Stimulated activated CD4-positive, alpha-beta T cell treated with anti-CD3 and anti-CD28 coated beads, TNF-alpha, amount 100 ng/mL, for 1 hour (primary cell): Measurements from ENCODE around the gene ADNP2.

Source experiments
- DNase-seq, 3 donors: peaks; one replicate each; pipeline ENCODE4 v3.0.0-alpha.2; 2020; ENCODE audit warnings: low read depth in 3 of 3, low spot score in 1 of 3

ADNP2 gene

DNA sequence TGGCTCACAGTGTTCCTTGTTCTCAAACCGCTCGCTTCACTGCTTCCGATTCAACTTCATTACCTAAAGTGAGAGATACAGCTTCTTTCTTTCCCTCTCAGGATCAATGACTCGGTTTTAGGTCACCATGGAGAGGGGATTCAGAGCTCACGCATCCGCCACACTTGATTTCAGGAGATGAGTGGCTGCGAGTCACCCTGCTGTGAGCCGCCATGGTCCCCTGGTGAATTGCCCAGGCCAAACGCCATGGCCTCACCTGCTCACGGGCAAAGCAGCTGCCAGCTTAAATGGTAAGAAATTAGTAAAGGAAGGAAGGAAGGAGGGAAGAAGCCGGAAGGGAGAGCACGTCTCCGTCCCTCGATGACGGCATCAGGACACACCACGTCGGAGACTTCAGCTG is 60.5 kb downstream of the ADNP2 start:
- no peak for DNase-seq

GRCh38 chr18:80170395-80171053 is 61.5 kb downstream of the ADNP2 start:
- no peak for DNase-seq

DNA sequence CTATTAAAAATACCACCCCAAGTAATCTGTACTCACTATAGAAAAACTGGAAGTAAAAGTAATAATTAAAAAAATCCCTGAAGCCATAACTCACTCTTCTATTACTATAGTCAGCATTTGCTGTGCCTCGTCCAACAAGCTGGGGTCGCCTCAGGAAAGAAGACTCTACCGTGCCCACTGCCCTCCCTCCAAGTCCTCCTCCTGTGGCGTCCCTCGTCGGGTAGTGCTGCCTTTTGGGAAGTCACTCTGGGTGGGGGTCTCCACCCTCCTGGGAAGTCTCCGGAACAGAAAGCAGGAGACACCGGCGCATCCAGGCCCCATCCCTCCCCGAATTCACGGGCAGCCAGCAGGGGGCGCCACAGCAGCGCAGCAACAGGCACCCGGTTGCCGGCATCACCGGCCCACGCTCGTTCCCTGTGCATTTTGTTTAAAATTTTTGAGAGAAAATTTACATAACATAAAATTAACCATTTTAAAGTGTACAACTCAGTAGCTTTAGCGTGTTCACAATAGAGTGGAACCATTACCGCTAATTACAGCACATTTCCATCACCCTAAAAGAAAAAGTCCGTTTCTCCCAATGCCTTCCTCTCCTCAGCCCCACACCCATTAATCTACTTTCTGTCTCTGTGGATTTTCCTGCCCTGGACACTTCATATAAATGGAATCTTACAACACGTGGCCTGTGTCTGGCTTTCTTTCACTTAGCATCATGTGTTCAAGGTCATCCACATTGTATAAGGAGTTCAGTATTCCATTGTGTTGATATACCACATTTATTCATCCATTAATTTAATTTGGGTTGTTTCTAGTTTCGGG is 62.2 kb downstream of the ADNP2 start:
- DNase-seq: no peak

DNA sequence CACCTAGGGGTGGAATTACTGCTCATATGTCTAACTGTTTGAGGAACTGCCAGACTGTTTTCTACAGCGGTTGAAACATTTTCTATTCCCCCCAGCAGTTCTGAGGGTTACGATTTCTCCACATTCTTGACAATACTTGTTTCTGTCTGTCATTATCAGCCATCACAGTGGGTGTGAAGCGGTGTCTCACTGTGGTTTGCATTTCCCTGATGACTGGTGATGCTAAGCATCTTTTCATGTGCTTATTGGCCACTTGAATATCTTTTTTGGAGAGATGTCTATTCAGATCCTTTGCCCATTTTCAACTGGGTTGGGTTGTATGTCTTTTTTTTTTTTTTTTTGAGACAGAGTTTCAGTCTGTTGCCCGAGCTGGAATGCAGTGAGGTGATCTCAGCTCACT is 63.0 kb downstream of the ADNP2 start:
- DNase-seq: no peak

GRCh38 chr18:80173060-80173459 is 64.0 kb downstream of the ADNP2 start:
- DNase-seq: no peak

GRCh38 chr18:80175451-80176204 is 66.6 kb downstream of the ADNP2 start:
- peak in 1 of 3 donors; percentile 3 for DNase-seq

- DNase-seq: no peak
Measured at GRCh38 chr18:80176334-80177073, 67.4 kb downstream of the ADNP2 start.

DNA sequence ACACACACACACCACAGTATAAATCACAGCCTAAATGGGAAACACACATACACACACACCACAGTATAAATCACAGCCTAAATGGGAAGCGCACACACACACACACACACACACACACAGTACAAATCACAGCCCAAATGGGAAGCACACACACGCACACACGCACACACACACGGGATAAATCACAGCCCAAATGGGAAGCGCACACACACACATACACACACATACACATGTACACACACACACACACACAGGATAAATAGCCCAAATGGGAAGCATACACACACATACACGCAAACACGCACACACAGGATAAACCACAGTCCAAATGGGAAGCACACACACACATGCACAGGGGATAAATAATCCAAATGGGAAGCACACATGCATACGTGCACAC is 68.1 kb downstream of the ADNP2 start:
- no peak for DNase-seq

DNA sequence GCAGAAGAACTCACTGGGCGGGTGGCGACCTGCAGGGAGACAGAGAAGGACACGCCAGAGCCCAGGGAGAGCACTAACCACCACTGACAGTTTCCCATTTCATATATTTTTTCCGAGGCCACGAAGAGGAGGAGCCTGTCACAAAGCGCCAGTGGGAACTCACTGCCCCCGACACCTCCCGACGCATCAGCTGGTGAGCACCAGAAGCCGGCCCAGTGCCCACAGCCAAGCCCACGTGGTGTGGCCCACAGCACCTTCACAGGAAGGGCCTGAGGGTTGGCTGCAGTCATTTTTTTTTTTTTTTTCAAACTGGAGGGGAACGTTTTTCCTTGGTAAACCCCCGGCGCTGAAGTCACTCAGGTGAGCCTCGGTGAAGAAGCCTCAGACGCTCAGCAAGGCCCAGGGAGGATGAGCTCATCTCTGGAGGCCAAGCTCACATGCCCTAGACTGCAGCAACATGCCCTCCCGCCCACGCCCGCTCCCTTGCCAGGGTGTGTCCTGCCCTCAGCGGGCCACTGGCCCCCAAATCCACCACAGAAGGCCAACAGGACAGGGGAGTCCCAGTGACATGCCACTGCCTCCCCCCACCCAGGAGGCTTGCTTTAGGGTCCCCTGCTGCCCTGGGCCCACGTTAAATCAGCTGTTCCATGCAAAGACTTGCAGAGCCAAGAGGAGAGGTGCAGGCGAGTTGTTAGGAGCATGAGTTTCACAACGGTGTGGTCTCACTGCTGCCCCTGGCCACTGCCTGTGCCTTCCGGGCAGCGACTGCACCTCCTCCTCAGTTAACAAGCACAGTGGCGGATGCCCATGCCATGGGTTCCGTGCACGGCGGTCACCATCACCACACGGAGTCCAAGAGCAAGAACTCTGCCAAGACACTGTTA is 70.1 kb downstream of the ADNP2 start:
- DNase-seq: no peak

DNA sequence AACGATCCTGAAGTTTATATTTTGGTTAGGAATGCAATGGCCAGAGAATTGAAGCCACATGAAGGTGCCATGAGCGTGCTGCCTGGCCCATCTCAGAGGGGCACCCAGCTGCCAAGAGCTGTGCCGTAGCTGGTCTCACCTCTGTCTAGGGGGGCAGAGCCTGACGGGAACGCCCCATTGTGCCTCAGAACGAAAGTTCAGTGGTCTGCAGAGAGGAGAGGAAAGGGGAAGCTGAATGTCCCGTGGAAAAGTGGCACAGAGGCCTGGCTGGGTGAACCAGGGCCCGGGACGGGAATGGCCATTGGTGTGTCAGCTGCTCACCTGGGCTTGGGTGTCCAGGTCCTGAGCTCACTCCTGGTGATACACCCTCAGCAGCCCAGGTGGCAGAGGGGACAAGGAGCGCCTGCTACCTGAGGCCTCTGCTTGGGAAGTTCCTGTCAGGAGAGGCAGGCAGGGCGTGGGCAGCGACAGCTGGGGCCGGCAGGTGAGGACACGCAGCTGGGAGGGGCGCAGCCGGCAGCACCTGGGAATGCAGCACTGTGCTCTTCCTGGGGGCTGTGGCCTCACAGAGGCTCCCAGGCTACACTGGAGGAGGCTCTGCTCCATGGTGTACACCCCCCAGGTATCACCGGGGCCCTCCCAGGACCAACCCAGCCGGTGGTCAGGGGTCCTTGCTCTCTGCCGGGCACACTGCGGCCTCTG is 70.9 kb downstream of the ADNP2 start:
- no peak for DNase-seq

DNA sequence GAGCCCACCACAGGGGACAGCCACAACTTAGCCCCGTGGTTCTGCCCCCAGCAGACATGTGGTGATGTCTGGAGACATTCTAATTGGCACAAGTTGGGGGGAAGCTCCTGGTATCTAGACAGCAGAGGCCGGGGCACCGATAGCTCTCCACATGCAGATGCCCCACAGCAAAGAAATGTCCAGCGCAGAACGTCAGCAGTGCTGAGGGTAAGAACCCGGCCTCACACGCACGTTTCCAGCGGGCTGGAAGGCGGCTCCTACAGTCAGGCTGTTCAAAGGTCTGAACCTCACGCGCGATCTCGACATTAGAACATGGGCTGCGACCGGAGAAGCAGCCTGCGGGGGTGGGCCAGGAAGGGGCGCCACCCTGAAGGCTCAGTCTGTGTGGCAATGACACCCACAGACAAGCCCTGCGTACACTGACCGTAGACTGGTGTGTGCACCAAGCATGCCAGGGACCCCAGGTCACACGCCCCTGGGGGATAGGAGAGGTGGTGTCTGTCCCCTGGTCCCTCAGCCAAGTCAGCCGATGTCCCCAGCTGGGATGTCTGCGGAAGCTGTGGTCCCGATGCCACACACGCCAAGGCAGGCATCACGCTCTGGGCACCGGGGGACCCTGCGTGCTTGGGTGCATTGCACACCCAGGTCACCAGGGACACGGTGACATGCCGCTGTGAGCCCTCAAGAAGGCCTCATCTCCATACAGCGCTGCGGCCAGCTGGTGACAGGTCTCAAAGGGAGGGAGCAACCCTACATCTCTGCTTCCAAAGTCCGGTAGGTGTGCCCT is 71.9 kb downstream of the ADNP2 start:
- no peak for DNase-seq

DNA sequence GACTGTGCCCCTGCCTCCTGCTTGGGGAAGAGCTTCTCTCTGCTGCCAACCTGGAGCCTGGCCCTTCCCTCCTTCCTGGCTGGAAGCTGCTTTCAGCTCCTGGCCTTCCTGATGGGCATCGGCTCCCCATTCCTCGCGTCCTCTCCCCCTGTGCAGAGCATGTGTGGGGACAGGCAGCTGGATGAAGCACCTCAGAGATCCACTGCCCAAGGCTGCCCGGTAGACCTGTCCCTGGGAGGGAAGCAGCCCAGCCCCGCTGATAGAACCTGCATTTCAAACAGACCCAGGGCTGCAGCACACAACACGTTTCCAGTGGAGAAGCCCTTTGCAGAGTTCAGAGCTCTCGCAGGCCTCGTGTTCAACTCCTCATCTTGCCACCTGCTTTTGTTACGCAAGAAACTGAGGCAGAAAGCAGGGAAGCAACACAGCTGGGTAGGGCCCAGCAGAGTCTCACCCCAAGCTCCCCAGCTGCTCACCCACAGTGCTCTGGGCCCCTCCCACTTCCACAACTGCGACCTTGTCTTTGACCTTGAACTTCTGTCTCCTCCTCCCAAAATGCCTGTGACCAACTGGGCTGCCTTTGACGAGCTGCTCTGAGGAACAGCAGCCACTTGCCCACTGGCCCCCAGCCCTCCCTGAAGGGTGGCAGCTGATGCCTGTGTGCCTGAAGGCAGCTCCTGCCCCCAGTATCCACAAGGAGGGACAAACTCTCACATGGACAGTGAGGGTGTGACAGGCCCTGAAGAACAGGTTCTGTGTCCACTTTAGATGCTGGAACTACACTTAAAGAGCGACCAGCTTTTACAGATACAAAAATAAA is 72.8 kb downstream of the ADNP2 start:
- DNase-seq: no peak

DNA sequence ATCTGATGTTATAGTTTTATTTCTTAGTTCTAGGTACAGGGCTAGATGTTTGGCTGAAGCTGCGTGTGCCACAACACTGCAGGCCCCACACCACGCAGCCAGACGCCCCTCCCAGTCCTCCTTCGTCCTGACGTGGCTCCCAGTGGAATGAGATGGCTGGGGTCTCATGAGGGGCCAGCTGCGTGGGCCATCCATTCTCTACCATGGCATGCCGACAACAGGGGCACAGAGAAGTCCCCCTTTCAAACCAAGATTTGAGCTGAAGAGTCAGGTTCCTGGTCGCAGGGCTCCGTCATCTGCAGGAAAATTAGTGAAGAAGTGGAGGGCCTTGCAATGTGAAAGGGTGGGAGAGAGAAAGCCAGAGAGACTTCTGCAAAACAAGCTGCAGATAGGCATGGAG is 73.8 kb downstream of the ADNP2 start:
- no peak for DNase-seq

DNA sequence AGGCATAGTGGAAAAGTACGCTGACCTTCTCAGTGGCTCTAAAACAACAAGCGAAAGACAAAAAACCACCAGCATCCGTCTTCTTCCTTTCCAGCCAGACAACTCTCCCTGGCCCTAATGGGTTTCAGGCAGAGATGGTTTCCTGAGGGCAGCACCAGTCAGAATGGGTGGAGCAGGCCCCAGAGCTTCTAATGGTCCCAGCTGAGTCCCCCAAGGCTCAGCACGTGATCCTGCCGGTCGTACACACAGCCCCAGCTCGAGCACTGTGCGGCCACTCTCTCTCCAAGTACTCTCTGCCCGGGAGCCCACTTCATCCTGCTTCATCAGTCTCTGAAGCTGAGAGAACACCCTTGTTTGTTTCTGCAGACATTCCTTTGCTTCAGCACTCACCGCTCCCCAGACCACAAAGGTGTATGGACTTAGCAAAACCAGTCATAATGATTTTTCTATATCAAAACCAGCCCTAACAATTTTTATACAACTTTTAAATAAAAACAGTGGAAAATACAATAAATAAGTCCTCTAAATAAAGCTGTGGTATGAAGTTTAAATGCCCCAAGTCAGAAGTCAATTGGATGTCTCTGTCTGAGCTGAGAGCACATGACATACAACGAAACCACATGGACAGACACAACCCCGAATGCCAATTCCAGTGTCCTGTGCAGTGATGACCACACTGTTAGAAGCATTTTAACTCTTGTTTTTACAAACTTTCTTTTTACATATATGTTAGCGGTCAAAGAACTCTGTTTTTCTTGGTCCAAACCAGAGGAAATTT is 74.4 kb downstream of the ADNP2 start:
- no peak for DNase-seq

GRCh38 chr18:80184243-80184772 is 75.2 kb downstream of the ADNP2 start:
- no peak for DNase-seq

DNA sequence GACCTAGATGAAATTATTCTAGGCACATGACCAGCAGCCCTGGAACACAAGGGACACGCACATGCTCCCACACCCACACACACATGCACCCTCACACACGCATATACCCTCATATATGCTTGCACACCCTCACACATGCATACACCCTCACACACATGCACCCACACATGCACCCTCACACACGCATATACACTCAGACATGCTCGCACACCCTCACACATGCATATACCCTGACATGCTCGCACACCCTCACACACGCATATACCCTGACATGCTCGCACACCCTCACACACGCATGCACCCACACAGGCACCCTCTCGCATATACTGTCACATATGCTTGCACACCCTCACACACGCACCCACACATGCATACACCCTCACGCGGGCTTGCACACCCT is 76.5 kb downstream of the ADNP2 start:
- DNase-seq: no peak
